Naive thymus-derived CD4-positive, alpha-beta T cell (primary cell): ENCODE measurements around the gene CHST3. TPM values are rescaled to one million over a fixed set of nuclear protein-coding genes. Genes with fewer than 3 reads are reported as not detected.

ENCODE experiments used
- ATAC-seq: fragments of 150-1000 bp; cut with Tn5 transposase; 2 replicates; pipeline ENCODE4 v1.10.0; 2021; ENCODE audit warnings: mild to moderate bottlenecking, moderate library complexity
- CTCF ChIA-PET: fragments of 350-600 bp; sonication (Branson Sonifier 250); formaldehyde crosslinking; loops from one replicate; lab custom pipeline; 2021; ENCODE audit warnings: antibody characterized with exemption; lab: Charles Lee
- POLR2A ChIA-PET: fragments of 350-600 bp; sonication (Branson Sonifier 250); formaldehyde crosslinking; loops from one replicate; lab custom pipeline; 2021; ENCODE audit warnings: antibody characterized with exemption, inconsistent platforms; lab: Charles Lee
- DNase-seq, 9 donors: peaks; one replicate each; pipeline versions ENCODE4 v3.0.0 to v3.0.0-alpha.2; 2020 to 2022; ENCODE audit warnings: mixed read lengths in 1 of 9
- H3K27ac ChIP-seq: one replicate; pipeline ENCODE4 v1.7.0; 2013; ENCODE audit warnings: mild to moderate bottlenecking, low read depth, low read length, moderate library complexity
- H3K27me3 ChIP-seq, 2 donors: one replicate each; pipeline ENCODE4 v1.7.0; 2013; ENCODE audit warnings: low read length in 2 of 2, mild to moderate bottlenecking in 2 of 2, moderate library complexity in 2 of 2; ENCODE audit not compliant: control insufficient read depth in 2 of 2, insufficient read depth in 2 of 2
- H3K36me3 ChIP-seq, 3 experiments: 1 replicate in 2 of 3; 2 replicates in 1 of 3; pipeline ENCODE4 v1.7.0; 2013; ENCODE audit warnings: low read length in 3 of 3, mild to moderate bottlenecking in 3 of 3, moderate library complexity in 1 of 3; ENCODE audit not compliant: insufficient read depth in 3 of 3, control insufficient read depth in 2 of 3
- H3K4me1 ChIP-seq, 2 donors: one replicate each; pipeline ENCODE4 v1.7.0; 2013; ENCODE audit warnings: low read length in 2 of 2, mild to moderate bottlenecking in 2 of 2, moderate library complexity in 1 of 2; ENCODE audit not compliant: control insufficient read depth in 2 of 2, insufficient read depth in 2 of 2
- H3K4me3 ChIP-seq: 2 replicates; pipeline ENCODE4 v1.7.0; 2013; ENCODE audit warnings: mild to moderate bottlenecking, low read length
- H3K9me3 ChIP-seq, 3 experiments: 1 replicate in 2 of 3; 2 replicates in 1 of 3; pipeline ENCODE4 v1.7.0; 2013; ENCODE audit warnings: low read length in 3 of 3; ENCODE audit not compliant: control insufficient read depth in 2 of 3
- H3K27ac Mint-ChIP-seq, 9 donors: one replicate each; pipeline ENCODE4 v1.8.0; 2020 to 2022; ENCODE audit warnings: mixed read lengths in 9 of 9, mild to moderate bottlenecking in 8 of 9, moderate library complexity in 5 of 9, inconsistent platforms in 2 of 9
- H3K27me3 Mint-ChIP-seq, 5 donors: one replicate each; pipeline ENCODE4 v1.8.0; 2021 to 2022; ENCODE audit warnings: mixed read lengths in 5 of 5, mild to moderate bottlenecking in 1 of 5
- H3K36me3 Mint-ChIP-seq, 5 donors: one replicate each; pipeline ENCODE4 v1.8.0; 2020 to 2022; ENCODE audit warnings: mixed read lengths in 5 of 5, mild to moderate bottlenecking in 3 of 5, inconsistent platforms in 1 of 5
- H3K4me1 Mint-ChIP-seq, 7 donors: one replicate each; pipeline ENCODE4 v1.8.0; 2020 to 2022; ENCODE audit warnings: mixed read lengths in 7 of 7, mild to moderate bottlenecking in 3 of 7, inconsistent platforms in 1 of 7
- H3K4me3 Mint-ChIP-seq, 10 donors: one replicate each; pipeline ENCODE4 v1.8.0; 2020 to 2022; ENCODE audit warnings: mild to moderate bottlenecking in 10 of 10, mixed read lengths in 10 of 10, moderate library complexity in 6 of 10, inconsistent platforms in 2 of 10
- H3K9me3 Mint-ChIP-seq, 11 donors: one replicate each; pipeline ENCODE4 v1.8.0; 2020 to 2022; ENCODE audit warnings: mixed read lengths in 11 of 11, mild to moderate bottlenecking in 4 of 11, inconsistent platforms in 1 of 11, moderate library complexity in 1 of 11
- intact Hi-C, 2 donors: fragments of 100-400 bp; cut with micrococcal nuclease; formaldehyde crosslinking; loops; one replicate each; pipeline ENCODE4 v1.15.1; 2023
- polyA plus RNA-seq, 2 donors: library from polyadenylated mRNA; unstranded; fragments of 300-500 nt; fragmentation: Illumina TruSeq; gene quantifications; one replicate each; pipeline ENCODE4 v1.2.3, GENCODE V29; 2021
- total RNA-seq, 6 experiments: library from RNA in 5 of 6; stranded (reverse) in 5 of 6; gene quantifications; 1 replicate in 5 of 6; 2 replicates in 1 of 6; pipeline ENCODE4 v1.2.3 and lab custom pipeline; 2021 to 2026

CHST3 gene
- total and polyA plus RNA-seq, 7 experiments from 2014 or later: 0.05 TPM; not detected in 6

GRCh38 chr10:72009051-72009424 is 44.8 kb downstream of the CHST3 start:
- POLR2A ChIA-PET: no interaction called here
- Mint-ChIP-seq H3K9me3 (no peaks in the 10 kb centered on the region), H3K27ac (no peak overlapping the region), H3K4me3 (no peak overlapping the region), H3K36me3 (no peaks in the 10 kb centered on the region), H3K4me1 (no peaks in the 10 kb centered on the region), H3K27me3 (no peaks in the 10 kb centered on the region)
- DNase-seq (no peak), ATAC-seq (no peak)
- Histone ChIP-seq H3K4me3 (no peak overlapping the region), H3K36me3 (no peaks in the 10 kb centered on the region), H3K9me3 (no peaks in the 10 kb centered on the region), H3K27me3 (no peaks in the 10 kb centered on the region), H3K27ac (no peak overlapping the region), H3K4me1 (no peaks in the 10 kb centered on the region)
- CTCF ChIA-PET: no interaction called here
- intact Hi-C loops: no loop called here

- Histone ChIP-seq H3K4me1 (no peaks in the 10 kb centered on the region), H3K36me3 (no peaks in the 10 kb centered on the region), H3K27me3 (no peaks in the 10 kb centered on the region), H3K4me3 (no peak overlapping the region), H3K27ac (no peak overlapping the region), H3K9me3 (no peaks in the 10 kb centered on the region)
- DNase-seq (no peak), ATAC-seq (no peak)
- intact Hi-C loops: no loop called here
- H3K4me3 Mint-ChIP-seq: no peak overlapping the region
- H3K27ac Mint-ChIP-seq: no peak overlapping the region
- H3K9me3 Mint-ChIP-seq: no peaks in the 10 kb centered on the region
- no peaks in the 10 kb centered on the region for H3K4me1 Mint-ChIP-seq
- H3K36me3 Mint-ChIP-seq: no peaks in the 10 kb centered on the region
- H3K27me3 Mint-ChIP-seq: no peaks in the 10 kb centered on the region
- POLR2A ChIA-PET: no interaction called here
- CTCF ChIA-PET: no interaction called here
Measured at GRCh38 chr10:72009425-72010081, 45.4 kb downstream of the CHST3 start.

- ChIA-PET POLR2A (no interaction called here), CTCF (no interaction called here)
- Mint-ChIP-seq H3K27me3 (no peaks in the 10 kb centered on the region), H3K27ac (no peak overlapping the region), H3K9me3 (no peaks in the 10 kb centered on the region), H3K36me3 (no peaks in the 10 kb centered on the region), H3K4me3 (no peak overlapping the region), H3K4me1 (no peaks in the 10 kb centered on the region)
- H3K4me1 ChIP-seq: no peaks in the 10 kb centered on the region
- no peak for DNase-seq
- no peaks in the 10 kb centered on the region for H3K36me3 ChIP-seq
- H3K27me3 ChIP-seq: no peaks in the 10 kb centered on the region
- intact Hi-C loops: no loop called here
- ATAC-seq: no peak
- no peak overlapping the region for H3K27ac ChIP-seq
- no peaks in the 10 kb centered on the region for H3K9me3 ChIP-seq
- H3K4me3 ChIP-seq: no peak overlapping the region
Measured at GRCh38 chr10:72010234-72010973, 46.2 kb downstream of the CHST3 start.

GRCh38 chr10:72011016-72011415 is 46.8 kb downstream of the CHST3 start:
- no peak for DNase-seq
- Mint-ChIP-seq H3K9me3 (no peaks in the 10 kb centered on the region), H3K27ac (no peak overlapping the region), H3K27me3 (no peaks in the 10 kb centered on the region), H3K4me3 (no peak overlapping the region), H3K4me1 (no peaks in the 10 kb centered on the region), H3K36me3 (no peaks in the 10 kb centered on the region)
- Histone ChIP-seq H3K9me3 (no peaks in the 10 kb centered on the region), H3K36me3 (no peaks in the 10 kb centered on the region), H3K4me3 (no peak overlapping the region), H3K27me3 (no peaks in the 10 kb centered on the region), H3K27ac (no peak overlapping the region), H3K4me1 (no peaks in the 10 kb centered on the region)
- CTCF ChIA-PET: no interaction called here
- POLR2A ChIA-PET: no interaction called here
- ATAC-seq: no peak
- intact Hi-C loops: no loop called here

- Histone ChIP-seq H3K9me3 (no peaks in the 10 kb centered on the region), H3K4me1 (no peaks in the 10 kb centered on the region), H3K4me3 (no peak overlapping the region), H3K27ac (no peak overlapping the region), H3K27me3 (no peaks in the 10 kb centered on the region), H3K36me3 (no peaks in the 10 kb centered on the region)
- Mint-ChIP-seq H3K27me3 (no peaks in the 10 kb centered on the region), H3K36me3 (no peaks in the 10 kb centered on the region), H3K9me3 (no peaks in the 10 kb centered on the region), H3K4me3 (no peak overlapping the region), H3K27ac (no peak overlapping the region), H3K4me1 (no peaks in the 10 kb centered on the region)
- ChIA-PET CTCF (no interaction called here), POLR2A (interaction anchor here (0.7 kb wide), 1 partner anchor 64 kb away, joined by 3 read pairs; no protein-coding TSS in a partner anchor)
- intact Hi-C loops: no loop called here
- ATAC-seq (no peak), DNase-seq (no peak)
Measured at GRCh38 chr10:72011468-72011867, 47.3 kb downstream of the CHST3 start.

- ATAC-seq: no peak
- Histone ChIP-seq H3K36me3 (no peaks in the 10 kb centered on the region), H3K4me3 (no peak overlapping the region), H3K4me1 (no peaks in the 10 kb centered on the region), H3K27ac (no peak overlapping the region), H3K27me3 (no peaks in the 10 kb centered on the region), H3K9me3 (no peaks in the 10 kb centered on the region)
- H3K4me1 Mint-ChIP-seq: no peaks in the 10 kb centered on the region
- no peaks in the 10 kb centered on the region for H3K27me3 Mint-ChIP-seq
- H3K4me3 Mint-ChIP-seq: no peak overlapping the region
- no peaks in the 10 kb centered on the region for H3K9me3 Mint-ChIP-seq
- CTCF ChIA-PET: no interaction called here
- H3K27ac Mint-ChIP-seq: no peak overlapping the region
- H3K36me3 Mint-ChIP-seq: no peaks in the 10 kb centered on the region
- POLR2A ChIA-PET: interaction anchor here (0.7 kb wide), 1 partner anchor 65 kb away, joined by 3 read pairs; no protein-coding TSS in a partner anchor
- intact Hi-C loops: no loop called here
- DNase-seq: no peak
Measured at GRCh38 chr10:72011976-72012512, 47.8 kb downstream of the CHST3 start.

- Histone ChIP-seq H3K9me3 (no peaks in the 10 kb centered on the region), H3K27ac (no peak overlapping the region), H3K27me3 (no peaks in the 10 kb centered on the region), H3K36me3 (no peaks in the 10 kb centered on the region), H3K4me3 (no peak overlapping the region), H3K4me1 (no peaks in the 10 kb centered on the region)
- ATAC-seq (no peak), DNase-seq (no peak)
- no peaks in the 10 kb centered on the region for H3K27me3 Mint-ChIP-seq
- ChIA-PET CTCF (no interaction called here), POLR2A (no interaction called here)
- H3K4me1 Mint-ChIP-seq: no peaks in the 10 kb centered on the region
- H3K9me3 Mint-ChIP-seq: no peaks in the 10 kb centered on the region
- H3K27ac Mint-ChIP-seq: no peak overlapping the region
- intact Hi-C loops: no loop called here
- no peak overlapping the region for H3K4me3 Mint-ChIP-seq
- no peaks in the 10 kb centered on the region for H3K36me3 Mint-ChIP-seq
Measured at GRCh38 chr10:72012796-72013195, 48.6 kb downstream of the CHST3 start.
